Measurements from ENCODE around the gene CCDC3.

- TF ChIP-seq TEAD4 (IDR thresholded peaks at IDR 0.05; ENCODE audit: borderline replicate concordance, insufficient read depth), result no peak
- no peak for TF ChIP-seq MAX (IDR thresholded peaks at IDR 0.05; ENCODE audit: low read depth)
- no peak for TF ChIP-seq POLR2AphosphoS5 (IDR thresholded peaks at IDR 0.05; ENCODE audit: low read depth, low read length)
- no peak for TF ChIP-seq SMC3 (IDR thresholded peaks at IDR 0.05; ENCODE audit: low read depth, low read length)
- TF ChIP-seq RFX5 (IDR thresholded peaks at IDR 0.05; ENCODE audit: low read length), result no peak
- TF ChIP-seq, protein P1, sequence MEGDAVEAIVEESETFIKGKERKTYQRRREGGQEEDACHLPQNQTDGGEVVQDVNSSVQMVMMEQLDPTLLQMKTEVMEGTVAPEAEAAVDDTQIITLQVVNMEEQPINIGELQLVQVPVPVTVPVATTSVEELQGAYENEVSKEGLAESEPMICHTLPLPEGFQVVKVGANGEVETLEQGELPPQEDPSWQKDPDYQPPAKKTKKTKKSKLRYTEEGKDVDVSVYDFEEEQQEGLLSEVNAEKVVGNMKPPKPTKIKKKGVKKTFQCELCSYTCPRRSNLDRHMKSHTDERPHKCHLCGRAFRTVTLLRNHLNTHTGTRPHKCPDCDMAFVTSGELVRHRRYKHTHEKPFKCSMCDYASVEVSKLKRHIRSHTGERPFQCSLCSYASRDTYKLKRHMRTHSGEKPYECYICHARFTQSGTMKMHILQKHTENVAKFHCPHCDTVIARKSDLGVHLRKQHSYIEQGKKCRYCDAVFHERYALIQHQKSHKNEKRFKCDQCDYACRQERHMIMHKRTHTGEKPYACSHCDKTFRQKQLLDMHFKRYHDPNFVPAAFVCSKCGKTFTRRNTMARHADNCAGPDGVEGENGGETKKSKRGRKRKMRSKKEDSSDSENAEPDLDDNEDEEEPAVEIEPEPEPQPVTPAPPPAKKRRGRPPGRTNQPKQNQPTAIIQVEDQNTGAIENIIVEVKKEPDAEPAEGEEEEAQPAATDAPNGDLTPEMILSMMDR (IDR thresholded peaks at IDR 0.05), result no peak
- no peak for TF ChIP-seq FOXM1 (IDR thresholded peaks at IDR 0.05; ENCODE audit: low read depth)
- TF ChIP-seq, protein P2, sequence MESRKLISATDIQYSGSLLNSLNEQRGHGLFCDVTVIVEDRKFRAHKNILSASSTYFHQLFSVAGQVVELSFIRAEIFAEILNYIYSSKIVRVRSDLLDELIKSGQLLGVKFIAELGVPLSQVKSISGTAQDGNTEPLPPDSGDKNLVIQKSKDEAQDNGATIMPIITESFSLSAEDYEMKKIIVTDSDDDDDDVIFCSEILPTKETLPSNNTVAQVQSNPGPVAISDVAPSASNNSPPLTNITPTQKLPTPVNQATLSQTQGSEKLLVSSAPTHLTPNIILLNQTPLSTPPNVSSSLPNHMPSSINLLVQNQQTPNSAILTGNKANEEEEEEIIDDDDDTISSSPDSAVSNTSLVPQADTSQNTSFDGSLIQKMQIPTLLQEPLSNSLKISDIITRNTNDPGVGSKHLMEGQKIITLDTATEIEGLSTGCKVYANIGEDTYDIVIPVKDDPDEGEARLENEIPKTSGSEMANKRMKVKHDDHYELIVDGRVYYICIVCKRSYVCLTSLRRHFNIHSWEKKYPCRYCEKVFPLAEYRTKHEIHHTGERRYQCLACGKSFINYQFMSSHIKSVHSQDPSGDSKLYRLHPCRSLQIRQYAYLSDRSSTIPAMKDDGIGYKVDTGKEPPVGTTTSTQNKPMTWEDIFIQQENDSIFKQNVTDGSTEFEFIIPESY (IDR thresholded peaks at IDR 0.05; ENCODE audit: borderline replicate concordance, low read depth), result no peak
- no peak for TF ChIP-seq CHD2 (IDR thresholded peaks at IDR 0.05; ENCODE audit: low read length, partially characterized antibody)
- TF ChIP-seq GABPA (IDR thresholded peaks at IDR 0.05; ENCODE audit: low read depth), result no peak
- no peak for TF ChIP-seq TCF12 (IDR thresholded peaks at IDR 0.05)
- no peak for TF ChIP-seq SIN3A (IDR thresholded peaks at IDR 0.05; ENCODE audit: borderline replicate concordance, low read depth, low read length)
These were observed 7.9 kb downstream of the CCDC3 start for GRCh38 chr10:12993595-12993994.

All from SK-N-SH (cell line).